HG03342 (cell line): ENCODE results near the gene ASPHD1.
A peak's percentile ranks its signal among the peaks of the same experiment; 100 is the strongest.
"Not testable (repeated sequence)": the region's sequence is repeated elsewhere in the genome, so short reads cannot be mapped to it uniquely, and the experiment has no call there.

Experiments
- ATAC-seq: cut with Tn5 transposase; IDR thresholded peaks from one replicate; pipeline ENCODE4 v1.9.1; 2021; ENCODE audit warnings: mild to moderate bottlenecking, moderate library complexity; ENCODE audit not compliant: unreplicated experiment

Gene ASPHD1

DNA sequence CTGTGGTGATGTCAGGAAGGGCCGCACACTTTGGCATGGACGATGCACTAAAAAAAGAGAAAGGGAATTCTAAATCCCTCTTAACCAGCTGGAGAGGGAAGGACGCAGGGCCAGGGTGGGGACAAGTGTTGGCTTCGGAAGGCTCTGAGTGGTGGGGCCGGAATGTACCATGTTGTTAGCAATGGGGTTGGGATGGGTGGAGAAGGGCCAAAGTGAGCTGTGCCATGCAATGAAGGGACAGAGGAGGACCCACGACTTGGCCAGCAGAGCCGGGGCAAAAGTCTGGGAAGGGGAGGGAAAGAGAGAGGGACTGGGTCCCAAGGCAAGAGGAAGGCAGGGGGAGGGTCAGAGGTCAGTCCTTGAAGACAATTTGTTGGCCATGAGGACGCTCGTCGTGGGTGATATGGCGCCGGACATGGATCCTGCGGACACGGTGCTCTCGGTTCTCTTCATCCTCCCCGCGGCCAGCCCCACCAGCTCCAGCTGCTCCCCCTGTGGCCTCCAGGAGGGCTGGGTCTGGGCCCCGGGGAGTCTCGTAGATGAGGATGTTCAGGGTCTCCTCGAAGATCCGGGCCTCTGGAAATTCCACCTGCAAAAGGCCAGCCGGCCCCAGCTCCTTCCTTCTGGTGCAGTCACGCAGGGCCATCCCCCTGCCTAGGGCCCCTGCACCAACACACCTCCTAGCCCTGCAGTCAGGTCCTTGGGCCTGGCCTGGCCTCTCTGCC is 6.4 kb downstream of the ASPHD1 start:
- no peak for ATAC-seq

- no peak for ATAC-seq
Measured at GRCh38 chr16:29907973-29908372, 7.7 kb downstream of the ASPHD1 start.

DNA sequence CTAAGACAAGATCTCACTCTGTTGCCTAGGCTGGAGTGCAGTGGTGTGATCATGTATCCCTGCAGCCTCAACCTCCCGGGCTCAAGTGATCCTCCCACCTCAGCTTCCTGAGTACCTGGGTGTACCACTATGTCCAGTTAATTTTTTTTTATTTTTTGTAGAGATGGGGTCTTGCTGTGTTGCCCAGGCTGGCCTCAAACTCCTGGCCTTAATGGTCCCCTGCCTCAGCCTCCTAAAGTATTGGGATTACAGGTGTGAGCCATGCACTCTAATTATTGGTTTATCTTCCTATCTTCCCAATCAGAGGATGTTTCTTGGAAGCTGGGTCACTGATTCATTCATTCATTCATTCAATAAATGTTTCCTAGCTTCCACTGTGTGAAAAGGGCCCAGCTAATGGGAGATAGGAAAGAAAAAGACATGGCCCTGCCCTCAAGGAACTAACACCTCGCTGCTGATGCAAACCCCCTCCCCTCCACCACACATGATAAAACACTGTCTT is 8.5 kb downstream of the ASPHD1 start:
- ATAC-seq: no peak

GRCh38 chr16:29909391-29909790 is 9.1 kb downstream of the ASPHD1 start:
- no peak for ATAC-seq

- not testable (repeated sequence) for ATAC-seq
Measured at GRCh38 chr16:29909851-29910250, 9.6 kb downstream of the ASPHD1 start.

DNA sequence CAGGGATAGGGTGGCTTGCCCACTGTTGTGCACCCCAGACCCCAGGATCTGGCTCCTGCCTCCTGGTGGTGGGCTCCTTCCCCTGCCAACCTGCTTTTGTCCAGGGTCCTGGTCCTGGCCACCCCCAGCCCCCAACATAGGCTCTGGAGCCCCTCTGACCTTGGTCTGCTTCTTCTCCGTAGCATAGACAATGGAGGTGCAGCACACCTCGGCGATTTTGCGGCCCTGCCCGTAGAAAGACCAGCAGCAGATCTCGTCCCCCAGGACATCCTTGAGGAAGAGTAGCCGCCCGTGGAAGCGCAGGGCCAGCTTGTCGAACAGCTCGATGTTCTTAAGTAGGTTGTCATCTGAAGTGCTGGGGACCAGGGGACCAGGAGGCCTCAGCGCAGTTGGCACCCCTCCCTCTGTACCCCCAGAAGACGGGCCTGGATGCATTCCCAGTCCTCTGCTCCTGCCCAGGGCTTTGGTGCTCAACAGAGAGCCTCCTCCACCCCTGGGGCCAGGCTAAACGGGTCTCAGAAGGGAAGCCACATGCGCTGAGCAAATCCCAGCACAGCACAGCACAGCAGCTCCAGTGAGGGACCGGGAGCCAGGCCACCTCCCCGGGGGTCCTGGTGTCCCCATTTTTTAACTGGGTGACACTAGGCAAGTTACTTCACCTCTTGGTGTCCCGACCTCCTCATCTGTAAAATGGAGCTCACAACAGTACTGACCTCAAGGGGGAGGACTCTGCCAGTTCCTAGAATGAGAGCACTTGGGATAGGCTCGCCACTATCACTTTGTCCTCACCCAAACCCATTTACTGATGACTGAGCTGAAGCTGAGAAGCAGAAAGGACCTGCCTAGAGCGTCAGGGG is 10.8 kb downstream of the ASPHD1 start:
- ATAC-seq: no peak

DNA sequence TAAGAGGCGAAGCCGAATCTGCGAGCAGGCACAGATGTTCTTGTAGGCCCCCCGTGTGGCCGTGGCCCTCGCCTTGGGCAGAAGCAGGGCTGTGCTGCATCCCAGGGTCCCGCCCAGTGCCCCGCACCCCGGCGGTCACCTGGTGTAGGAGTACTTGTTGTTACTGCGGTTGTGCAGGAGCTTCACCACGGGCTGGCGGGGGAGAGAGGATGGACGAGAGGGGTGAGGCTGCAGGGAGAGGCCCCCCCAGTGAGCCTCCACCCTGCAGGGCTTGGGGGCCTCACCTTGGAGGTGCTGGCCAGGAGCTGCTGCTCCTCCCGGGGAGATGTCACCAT is 11.4 kb downstream of the ASPHD1 start:
- no peak for ATAC-seq

GRCh38 chr16:29912087-29912486 is 11.8 kb downstream of the ASPHD1 start:
- ATAC-seq: no peak

- ATAC-seq: no peak
Measured at GRCh38 chr16:29913514-29913913, 13.2 kb downstream of the ASPHD1 start.

DNA sequence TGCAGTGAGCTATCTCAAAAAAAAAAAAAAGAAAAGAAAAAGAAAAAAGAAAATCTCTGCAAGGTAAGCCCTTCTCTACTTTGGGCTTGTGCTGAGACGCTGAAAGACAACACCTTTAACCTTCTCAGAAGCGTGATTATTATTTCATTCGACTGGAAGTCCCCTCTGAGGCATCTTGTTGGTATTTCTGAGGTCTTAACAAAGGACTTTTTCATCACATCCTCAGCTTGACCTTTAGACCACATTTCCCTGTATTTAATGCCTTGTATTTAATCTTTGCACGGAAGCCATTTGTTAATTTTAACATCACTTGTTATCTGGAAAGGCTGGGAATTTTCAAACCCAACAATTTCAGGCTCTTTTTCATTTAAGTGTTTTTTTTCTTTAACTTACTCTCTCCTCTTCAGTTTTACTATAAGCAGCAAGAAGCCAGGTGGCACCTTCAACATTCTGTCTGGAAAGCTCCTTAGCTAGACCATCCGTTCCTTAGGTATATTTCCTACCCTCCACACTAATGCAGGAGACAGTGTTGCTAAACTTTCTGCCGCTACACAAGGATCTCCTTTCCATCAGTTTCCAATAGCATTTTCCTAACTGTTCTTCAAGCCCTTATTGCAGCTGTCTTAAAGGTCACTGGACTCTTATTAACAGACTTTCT is 15.4 kb downstream of the ASPHD1 start:
- ATAC-seq: no peak

DNA sequence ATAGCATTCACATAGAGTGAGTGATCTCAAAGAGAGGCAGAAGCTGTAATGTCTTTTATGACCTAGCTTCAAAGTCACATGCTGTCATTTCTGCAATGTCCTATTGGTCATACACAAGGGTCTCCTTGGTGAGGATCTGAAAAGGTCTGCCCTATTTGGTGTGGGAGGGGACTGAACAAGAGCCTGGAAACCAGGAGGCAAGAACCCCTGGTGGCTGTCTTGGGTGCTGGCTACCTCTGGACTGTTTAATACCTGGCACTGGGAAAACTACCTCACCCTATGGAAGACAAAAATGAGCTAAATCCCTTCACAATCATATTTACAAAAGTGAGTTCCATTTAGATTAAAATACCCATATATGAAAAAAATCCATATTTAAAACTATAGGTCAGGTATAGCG is 16.7 kb downstream of the ASPHD1 start:
- no peak for ATAC-seq

GRCh38 chr16:29920288-29921033 is 20.2 kb downstream of the ASPHD1 start:
- no peak for ATAC-seq

GRCh38 chr16:29921034-29921385 is 20.7 kb downstream of the ASPHD1 start:
- ATAC-seq: no peak

DNA sequence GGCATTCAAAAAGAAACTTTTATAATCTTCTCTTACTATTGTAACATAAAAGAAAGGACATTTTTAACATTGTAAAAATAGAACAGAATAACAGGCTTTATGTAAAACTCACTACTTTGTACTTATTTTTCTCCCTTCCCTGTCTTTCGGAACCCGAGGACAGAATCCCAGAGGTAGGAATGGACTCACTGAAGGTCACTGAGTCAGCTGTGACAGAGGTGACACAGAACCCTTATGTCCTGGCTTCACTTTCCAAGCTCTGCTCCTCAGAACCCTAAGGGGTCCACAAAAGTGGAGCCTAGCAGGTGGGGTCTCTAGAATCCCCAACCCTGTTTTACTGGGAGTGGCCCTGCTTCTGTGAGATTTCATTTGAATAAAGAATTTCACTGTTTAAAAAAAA is 22.0 kb downstream of the ASPHD1 start:
- ATAC-seq: no peak

- ATAC-seq: no peak
Measured at GRCh38 chr16:29922986-29923501, 22.8 kb downstream of the ASPHD1 start.

DNA sequence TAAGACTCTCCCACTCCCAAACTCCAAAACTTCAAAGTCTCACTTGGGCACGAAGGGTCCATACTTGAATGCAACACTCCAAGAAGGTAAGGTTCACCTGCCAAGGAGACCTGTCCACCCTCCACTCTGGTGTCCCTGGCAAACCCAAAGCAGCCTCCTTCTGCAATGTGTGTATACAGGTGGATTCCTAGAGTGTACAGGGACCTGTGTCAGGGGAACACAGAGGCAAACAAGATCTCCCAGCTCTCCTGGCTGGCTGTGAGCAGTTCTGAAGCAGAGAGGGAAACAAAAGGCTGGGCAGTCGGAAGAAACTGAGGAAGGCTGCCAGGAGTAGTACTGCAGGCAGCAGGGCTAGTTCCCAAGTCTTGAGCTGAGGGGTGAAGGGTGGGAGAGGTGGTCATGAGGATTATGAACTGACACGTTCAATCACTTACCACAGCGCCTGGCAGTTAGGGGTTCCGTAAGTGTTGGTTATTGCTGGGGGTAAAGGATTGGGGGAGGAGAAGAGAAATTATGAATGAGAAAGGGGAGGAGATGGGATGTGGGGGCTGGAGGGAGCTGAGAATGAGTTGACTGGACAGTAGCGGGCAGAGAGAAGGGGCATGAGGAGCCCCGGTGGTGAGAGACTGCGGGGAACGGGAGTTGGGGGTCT is 24.9 kb downstream of the ASPHD1 start:
- no peak for ATAC-seq

DNA sequence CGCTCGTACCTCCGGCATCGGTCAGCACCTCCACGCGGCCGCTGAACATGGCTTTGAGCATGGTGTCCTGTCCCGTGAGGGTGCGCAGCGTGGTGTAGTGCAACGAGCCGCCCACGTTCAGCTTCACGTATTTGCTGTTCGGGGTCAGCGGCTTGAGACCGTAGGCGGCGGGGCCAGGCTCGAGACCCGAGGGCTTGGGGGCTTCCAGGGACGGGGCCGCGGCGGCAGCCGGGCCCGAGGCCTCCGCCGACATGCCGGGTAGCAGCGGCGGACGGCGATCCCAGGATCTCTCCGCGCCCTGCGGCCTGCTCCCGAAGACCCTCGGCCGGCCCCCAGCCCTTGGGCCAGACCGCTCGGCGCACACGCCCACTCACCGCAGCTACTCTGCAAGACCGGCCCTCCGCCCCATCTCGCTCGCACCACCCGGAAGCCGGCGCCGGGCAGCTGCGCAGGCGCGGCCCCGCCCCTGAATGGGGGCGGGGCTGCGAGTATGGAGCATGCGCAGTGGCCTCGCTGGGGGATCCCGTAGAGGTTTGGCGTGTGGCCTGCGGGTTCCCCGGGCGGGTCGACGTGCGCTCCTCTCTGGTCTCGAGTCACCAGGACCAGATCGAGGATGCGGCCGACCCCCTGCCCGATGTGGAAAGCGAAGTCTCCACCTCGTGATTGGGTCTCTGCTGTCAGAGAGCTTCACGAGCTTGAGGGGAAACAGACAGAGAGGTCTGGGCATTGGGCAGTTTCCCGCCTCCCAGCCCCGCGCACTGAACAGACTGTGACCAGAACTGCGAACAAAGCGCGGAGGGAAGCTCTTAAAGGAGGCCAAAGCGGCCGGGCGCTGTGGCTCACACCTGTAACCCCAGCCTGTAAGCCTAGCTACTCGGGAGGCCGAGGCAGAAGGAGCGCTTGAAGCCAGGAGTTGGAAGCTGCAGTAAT is 25.8 kb downstream of the ASPHD1 start, which contains the start of gene KCTD13:
TSS of gene KCTD13 (minus strand) at position 446 of the 930 bp plus-strand sequence. CDS start at position 253, 193 bp downstream.
- peak; percentile 78 for ATAC-seq

- peak; percentile 5 for ATAC-seq
Measured at GRCh38 chr16:29926711-29927052, 26.4 kb downstream of the ASPHD1 start.
